HG02970 (cell line): ENCODE data around the gene TTC6.

ENCODE experiments used
- ATAC-seq: cut with Tn5 transposase; IDR thresholded peaks from one replicate; pipeline ENCODE4 v1.9.1; 2021; ENCODE audit warnings: mild to moderate bottlenecking, moderate library complexity, moderate number of reproducible peaks; ENCODE audit not compliant: unreplicated experiment, low FRiP score

TTC6 gene

GRCh38 chr14:37597538-37597913 lies 2.1 kb downstream of the TTC6 start:
- no peak for ATAC-seq

- no peak for ATAC-seq
Observed at GRCh38 chr14:37597914-37598746, 2.7 kb downstream of the TTC6 start.

- ATAC-seq = no peak
Observed at GRCh38 chr14:37598747-37599506, 3.5 kb downstream of the TTC6 start.

DNA sequence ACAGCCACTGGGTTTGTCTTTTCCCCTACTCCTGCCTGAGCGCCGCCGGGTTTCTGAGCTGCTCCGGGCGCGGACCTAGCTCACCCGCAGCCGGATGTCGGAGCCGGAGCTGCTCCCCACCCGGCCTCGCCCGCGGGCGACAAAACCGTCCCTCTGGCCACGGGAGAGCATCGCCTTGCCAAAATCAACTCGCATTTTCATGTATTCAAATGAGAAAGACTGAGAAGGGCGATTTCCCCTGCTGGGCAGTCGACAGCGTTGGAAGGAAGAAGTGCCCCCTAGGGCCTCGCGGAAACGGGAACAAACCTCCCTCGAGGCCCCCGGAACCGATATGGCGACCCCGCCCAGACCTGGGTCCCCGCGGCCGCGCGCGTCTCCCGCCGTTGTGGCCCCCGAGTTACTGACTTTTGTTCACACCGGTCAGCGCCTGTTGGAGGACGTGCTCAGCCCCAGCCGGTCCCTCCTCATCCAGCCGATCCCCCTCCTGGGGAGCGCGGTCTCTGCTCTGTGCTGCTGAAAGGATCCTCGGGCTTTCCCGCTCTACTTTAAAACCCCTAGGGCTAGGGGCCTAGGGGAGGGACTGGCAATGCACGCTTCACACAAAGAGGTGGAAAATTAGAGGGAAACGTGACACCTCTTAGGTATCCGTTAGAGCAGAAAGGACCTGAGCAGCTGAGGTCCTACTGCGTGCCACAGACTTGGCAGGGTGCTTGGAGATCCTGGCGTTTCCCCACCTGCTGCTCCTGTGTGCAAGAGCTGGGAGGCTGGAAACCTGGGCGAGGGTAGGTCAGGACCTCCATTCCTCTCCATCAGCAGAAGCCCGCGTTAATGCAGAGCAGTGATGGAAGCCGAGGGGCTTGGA lies 4.3 kb downstream of the TTC6 start:
- no peak for ATAC-seq

DNA sequence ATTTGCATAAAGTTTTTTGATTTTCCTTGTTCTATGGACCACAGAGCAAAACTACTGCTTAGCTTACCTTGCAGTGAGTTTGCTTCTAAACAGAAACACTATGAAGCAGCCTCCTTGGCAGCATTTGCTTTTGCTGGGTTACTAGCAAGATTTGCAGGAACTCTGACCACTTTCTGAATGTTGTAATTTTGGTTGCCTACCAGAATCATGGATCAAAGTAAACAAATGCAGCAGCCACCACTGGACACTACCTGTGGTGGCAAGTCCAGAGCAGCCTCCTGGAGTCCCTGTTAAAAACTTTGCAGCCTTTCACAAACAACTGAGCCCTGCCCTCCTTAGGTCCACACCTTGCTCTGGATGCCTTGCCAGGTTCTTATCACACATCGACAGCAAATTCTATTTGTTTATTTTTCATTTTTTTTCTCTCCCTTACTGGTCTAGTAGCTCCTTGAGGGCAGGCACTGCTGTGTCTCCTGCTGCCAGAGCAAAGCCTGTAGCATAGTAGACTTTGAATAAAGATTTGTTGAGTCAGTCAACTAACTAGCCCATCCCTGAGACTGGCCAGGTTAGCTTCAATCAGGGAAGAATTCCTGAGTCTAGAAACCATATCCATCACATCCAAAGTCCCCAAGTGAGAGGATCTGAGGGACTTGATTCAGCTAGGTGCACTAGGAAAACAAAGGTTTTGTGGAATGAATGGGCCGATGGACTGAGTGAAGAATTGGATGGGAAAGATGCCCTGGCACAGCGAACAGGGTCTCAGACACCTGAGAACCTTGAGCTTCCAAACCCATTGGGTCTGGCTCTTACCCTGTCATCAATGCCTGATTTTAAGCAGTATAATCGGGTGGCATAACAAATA lies 5.7 kb downstream of the TTC6 start:
- ATAC-seq = no peak

GRCh38 chr14:37601865-37602264 lies 6.4 kb downstream of the TTC6 start:
- no peak for ATAC-seq

DNA sequence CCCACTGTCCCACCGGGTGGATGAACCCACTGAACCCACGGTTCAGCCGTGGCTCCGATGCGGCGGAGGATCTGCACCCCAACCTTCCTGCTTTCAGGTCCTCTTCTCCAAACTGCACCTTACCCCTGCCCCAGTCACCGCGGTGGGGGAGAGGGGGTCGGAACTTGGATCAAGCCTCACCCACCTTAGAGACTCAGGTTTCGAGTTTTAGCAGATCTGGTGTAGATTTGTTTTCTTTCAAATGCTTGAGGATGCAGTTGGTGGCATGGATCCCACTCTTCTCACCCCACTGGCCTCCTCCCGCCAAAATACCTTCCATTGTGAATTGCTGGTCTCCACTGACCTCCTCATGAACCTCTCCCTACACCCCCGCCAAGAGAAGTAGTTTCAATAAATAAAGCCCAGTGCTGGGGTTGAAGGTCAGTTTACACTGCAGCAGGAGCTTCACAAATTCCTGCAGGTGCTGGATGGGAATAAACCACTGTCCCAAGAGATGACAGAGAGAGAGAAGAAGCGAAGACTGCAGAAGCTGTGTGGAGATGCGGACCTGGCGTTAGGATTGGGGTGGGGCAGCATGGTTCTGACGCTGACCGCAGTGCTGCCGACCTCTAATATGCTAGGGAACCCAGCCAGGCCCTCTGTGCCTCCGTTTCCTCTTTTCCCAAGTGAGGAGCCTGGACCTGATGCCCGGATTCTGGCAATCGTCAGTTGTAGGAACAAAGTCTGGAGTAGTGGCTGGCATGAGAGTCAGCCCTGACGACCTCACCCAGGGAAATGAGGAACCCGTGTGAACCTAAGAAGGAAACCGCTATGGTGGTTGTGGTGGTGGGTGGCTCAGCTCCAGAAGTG lies 7.4 kb downstream of the TTC6 start:
- ATAC-seq = no peak

DNA sequence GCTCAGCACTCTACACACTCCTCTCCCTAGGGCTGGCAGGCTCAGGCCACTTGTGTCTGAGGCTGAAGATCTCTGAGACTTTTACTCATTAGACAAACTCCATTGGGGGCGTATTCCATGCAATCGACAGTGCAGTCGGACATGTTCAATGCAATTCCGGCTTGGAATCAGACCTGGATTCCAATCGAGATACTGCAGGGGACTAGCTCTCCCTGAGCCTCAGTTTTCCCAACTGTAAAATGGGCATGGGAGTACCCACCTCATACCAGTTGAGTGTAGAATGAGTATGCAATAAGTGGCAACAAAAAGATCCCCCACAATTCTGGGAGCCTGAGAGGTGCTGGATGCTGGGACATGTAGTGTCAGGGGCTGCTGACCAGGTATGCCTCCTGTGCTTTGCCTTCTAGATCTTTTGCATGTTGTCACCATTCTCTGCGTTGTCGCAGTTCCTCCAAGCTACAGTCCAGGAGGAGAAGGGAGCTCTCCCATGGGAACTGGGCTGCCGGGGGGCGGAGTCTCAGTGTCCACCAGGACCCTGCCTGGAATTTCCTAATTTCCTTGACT lies 8.3 kb downstream of the TTC6 start:
- ATAC-seq = no peak

DNA sequence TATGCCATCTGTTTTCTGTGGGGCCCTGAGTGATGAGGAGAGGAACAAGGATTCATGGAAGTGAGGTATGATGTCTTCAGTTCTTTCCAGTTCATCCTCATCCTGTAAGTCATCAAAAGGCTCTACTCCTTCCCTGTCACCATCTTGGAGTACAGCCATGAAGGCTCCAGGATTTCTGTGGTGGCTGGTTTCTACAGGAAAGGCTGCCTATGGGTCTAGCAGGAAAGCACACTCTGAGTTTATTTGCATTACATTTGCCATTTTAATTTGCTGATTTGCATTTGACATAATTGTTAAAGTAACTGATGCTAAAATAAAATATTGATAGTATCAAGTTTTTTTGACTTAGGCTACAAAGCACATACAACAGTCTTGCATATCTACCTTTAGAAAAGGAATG lies 11.2 kb downstream of the TTC6 start:
- no peak for ATAC-seq

- no peak for ATAC-seq
Observed at GRCh38 chr14:37608649-37609048, 13.2 kb downstream of the TTC6 start.

DNA sequence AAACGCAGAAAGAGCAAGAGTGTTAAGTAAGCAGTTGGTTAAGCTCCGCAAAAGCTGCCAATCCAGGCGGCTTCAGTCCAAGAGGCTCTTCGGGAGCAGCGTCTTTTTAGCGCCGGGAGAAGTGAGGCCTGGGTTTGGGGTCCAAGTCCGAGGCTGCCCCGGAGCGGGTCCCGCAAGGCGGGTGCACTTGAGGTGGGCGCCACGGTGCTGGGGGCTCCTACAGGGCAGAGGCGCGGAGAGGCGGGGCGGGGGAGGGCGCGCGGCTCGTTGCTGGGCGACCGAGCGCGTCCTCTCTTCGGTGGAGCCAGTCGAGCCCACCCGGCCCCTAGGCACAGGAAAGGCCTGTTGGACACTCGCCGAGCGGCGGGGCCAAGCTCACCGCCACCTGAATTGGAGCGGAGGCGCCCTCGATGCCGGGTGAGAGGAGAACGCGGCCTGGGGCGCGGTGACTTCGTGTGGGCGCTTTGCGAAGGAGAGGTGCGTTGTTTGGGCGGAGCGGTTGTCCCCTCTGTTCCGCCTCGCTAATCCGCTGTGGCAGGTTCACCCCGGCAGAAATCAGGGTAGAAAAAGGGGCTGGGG lies 15.6 kb downstream of the TTC6 start:
- ATAC-seq = no peak

- ATAC-seq = no peak
Observed at GRCh38 chr14:37615582-37616289, 20.3 kb downstream of the TTC6 start.

DNA sequence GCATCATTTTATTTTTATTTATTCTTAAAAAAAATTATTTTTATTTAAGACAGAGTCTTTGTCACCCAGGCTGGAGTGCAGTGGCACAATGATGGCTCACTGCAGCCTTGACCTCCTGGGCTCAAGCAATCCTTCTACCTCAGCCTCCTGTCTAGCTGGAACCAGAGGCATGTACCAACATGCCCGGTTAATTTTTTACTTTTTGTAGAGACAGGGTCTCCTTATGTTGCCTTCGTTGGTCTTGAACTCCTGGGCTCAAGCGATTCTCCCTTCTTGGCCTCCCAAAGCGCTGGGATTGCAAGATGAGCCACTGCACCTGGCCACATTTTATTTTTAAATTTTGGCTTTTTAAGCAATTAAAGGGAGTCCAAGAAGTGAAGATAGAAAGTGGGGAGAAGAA lies 21.4 kb downstream of the TTC6 start:
- no peak for ATAC-seq

GRCh38 chr14:37617864-37618365 lies 22.5 kb downstream of the TTC6 start:
- no peak for ATAC-seq

DNA sequence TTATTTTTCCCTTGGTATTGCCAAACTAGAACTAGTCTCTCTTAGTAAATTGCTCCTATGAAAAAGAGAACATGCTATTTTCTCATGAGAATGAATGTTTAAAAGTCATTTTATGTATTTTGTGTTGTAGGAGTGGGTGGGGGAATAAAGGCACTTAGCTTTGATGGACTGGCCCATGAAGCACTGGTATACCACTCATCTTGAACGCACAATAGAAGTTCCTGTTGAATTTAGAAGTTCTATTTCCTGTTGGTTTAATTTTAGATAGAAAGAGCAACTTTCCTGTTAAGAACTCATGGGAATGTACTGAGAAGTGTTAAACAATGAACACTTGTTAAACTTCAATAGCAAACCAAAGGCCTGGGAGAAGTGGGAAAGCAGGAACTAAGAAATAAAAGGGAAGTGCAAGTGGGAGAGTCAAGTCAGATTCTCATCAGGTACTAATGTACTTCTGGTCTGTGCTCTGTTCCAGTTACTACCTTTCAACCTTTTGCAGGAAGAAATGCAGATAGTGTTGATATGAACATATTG lies 23.1 kb downstream of the TTC6 start:
- ATAC-seq = no peak

- ATAC-seq = no peak
Observed at GRCh38 chr14:37620856-37621255, 25.4 kb downstream of the TTC6 start.

GRCh38 chr14:37622231-37622923 lies 26.9 kb downstream of the TTC6 start:
- no peak for ATAC-seq
